Endometrial microvascular endothelial cells (primary cell): ENCODE measurements around the gene NSMCE1. TPM values are rescaled to one million over a fixed set of nuclear protein-coding genes. Genes with fewer than 3 reads are reported as not detected.
"Not testable (repeated sequence)": the region's sequence is repeated elsewhere in the genome, so short reads cannot be mapped to it uniquely, and the experiment has no call there.

Experiments
- in situ Hi-C: cut with HindIII; loops from 2 replicates; pipeline ENCODE4 v1.10.0; 2017; ENCODE audit warnings: low sequenced_read_pairs, low pct_unique_long_range_greater_than_20kb; ENCODE audit errors: inconsistent ontology term
- total RNA-seq: library from RNA; depleted of rRNA; stranded (reverse); fragments of >200 nt; gene quantifications from one replicate; pipeline ENCODE4 v1.2.3, GENCODE V29; 2015; ENCODE audit errors: inconsistent ontology term

NSMCE1 gene
- total RNA-seq, 1 donor from 2014 or later, result 53.4 TPM

DNA sequence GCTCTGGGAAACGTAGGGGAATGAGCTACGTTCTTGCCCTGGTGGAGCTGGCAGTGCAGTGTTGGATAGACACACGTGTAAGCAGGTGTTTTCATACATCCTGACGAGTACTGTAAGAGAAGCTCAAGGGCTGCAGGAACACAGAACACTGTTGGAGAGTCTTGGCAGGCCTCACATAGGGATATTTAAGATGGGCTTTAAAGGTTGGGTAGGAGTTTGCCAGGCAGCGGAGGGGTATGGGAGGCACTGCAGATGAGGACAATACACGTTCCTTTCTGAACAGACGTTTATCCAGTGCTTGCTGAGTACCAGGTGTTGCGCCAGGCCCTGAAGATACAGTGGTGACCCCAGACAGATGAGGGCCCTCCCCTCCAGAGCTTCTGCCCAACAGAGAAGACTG lies 59.0 kb downstream of the NSMCE1 start:
- in situ Hi-C loops, result no loop called here

GRCh38 chr16:27208796-27209195 lies 59.8 kb downstream of the NSMCE1 start:
- in situ Hi-C loops, result no loop called here

DNA sequence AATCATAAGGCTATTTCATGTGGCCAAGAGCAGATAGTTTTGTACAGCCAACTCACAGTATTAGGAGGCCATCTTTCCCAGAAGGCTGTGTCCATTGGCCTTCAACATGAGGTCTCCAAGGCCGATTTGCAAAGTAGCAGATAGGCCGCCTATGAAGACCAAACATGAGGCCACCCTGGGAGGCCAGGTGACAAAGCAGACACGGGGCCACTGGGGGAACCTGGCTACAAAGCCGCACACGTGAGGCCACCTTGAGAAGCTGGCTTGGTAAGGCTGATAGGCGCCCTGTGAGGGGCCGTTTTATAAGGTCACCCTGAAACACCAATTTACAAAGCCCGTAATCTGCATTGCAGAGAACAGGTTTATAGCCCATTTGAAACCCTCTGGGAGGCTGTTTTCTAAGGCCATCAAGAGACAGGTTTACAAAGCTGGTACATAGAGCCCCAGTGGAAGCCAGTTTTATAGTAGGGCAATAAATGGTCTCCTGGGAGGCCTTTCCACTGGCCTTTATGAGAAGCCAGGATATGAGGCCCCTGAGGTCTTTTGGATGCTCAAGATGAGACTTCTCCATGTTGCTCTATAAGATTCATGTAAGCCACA lies 60.4 kb downstream of the NSMCE1 start:
- in situ Hi-C loops, result no loop called here

DNA sequence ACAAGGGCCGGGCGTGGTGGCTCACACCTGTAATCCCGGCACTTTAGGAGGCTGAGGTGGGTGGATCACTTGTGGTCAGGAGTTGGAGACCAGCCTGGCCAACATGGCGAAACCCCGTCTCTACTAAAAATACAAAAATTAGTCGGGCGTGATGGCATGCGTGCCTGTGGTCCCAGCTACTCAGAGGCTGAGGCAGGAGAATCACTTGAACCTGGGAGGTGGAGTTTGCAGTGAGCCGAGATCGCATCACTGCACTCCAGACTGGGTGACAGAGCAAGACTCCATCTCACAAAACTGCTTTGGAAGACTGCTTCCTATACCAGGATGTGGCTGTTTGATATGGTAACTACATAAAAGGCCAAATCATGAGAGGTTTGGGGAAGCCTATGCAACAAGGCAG lies 61.5 kb downstream of the NSMCE1 start:
- in situ Hi-C loops, result not testable (repeated sequence)

GRCh38 chr16:27205423-27206065 lies 63.0 kb downstream of the NSMCE1 start:
- in situ Hi-C loops, result no loop called here

DNA sequence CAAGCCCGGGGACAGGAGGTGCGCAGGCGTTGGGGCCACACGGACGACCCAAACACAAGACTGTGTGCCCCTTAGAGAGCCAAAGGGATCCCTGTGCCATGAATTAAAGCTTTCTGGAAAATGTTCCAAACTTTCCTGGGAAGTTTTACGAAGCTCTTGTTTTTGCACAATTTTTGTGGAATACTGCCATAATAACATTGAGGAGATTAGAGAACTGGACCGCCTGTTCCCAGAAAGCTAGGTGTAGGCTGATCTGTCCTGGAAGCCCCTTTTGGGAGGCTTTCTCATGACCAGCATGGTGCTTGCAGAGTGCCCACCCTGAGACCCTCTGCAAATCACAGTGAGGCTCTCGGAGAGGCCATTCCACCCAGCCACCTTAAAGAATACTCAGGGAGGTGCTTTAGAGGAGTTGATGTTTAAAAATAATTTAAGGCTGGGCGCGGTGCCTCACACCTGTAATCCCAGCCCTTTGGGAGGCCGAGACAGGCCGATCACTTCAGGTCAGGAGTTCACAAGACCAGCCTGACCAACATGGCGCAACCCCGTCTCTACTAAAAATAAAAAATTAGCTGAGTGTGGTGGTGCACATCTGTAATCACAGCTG lies 64.2 kb downstream of the NSMCE1 start:
- in situ Hi-C loops, result no loop called here

- in situ Hi-C loops, result no loop called here
Observed at GRCh38 chr16:27203507-27204311, 64.9 kb downstream of the NSMCE1 start, which contains the start of gene KDM8. KDM8 (plus strand) TSS chr16:27203526; CDS start chr16:27210124, 6,598 bp downstream.

GRCh38 chr16:27202923-27203506 lies 65.6 kb downstream of the NSMCE1 start:
- in situ Hi-C loops, result no loop called here

GRCh38 chr16:27200914-27201313 lies 67.7 kb downstream of the NSMCE1 start:
- in situ Hi-C loops, result not testable (repeated sequence)

GRCh38 chr16:27199736-27200135 lies 68.8 kb downstream of the NSMCE1 start:
- in situ Hi-C loops, result no loop called here

DNA sequence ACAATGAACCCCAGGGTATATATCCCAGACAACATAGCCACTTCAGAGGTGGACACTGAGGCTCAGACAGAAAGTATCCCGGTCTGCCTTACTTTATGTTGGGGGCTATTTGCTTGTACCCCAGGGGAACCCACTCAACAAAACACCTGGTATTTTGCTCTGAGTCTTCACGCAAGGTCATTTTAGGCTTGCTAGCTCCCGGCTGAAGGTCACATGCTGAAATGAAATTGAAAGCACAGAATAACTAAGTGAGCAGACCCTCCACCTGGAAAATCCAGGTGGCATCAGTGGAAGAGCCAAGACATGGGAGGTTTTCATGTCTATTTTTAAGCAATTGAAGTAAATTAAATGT lies 69.4 kb downstream of the NSMCE1 start:
- in situ Hi-C loops, result no loop called here

GRCh38 chr16:27198451-27199234 lies 69.9 kb downstream of the NSMCE1 start:
- in situ Hi-C loops, result no loop called here

DNA sequence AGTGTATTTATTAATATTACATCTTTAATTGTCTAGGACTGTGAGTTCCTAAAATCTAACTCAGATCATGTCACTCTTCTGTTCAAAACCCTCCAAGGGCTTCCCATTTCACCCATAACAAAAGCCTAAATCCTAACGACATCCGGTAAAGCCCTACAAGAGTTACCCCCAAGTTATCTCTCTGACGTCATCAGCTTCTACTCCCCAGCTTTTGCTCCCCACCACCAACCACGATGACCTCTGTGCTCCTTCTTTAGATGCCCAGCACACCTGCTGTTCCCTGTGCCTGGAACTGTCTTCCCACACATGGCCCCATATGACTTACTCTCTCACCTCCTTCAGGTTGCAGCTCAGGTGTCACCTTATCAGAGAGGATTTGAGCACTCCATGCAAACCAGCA lies 71.6 kb downstream of the NSMCE1 start:
- in situ Hi-C loops, result no loop called here

GRCh38 chr16:27195941-27196595 lies 72.5 kb downstream of the NSMCE1 start:
- in situ Hi-C loops, result no loop called here

GRCh38 chr16:27195076-27195741 lies 73.4 kb downstream of the NSMCE1 start:
- in situ Hi-C loops, result no loop called here

DNA sequence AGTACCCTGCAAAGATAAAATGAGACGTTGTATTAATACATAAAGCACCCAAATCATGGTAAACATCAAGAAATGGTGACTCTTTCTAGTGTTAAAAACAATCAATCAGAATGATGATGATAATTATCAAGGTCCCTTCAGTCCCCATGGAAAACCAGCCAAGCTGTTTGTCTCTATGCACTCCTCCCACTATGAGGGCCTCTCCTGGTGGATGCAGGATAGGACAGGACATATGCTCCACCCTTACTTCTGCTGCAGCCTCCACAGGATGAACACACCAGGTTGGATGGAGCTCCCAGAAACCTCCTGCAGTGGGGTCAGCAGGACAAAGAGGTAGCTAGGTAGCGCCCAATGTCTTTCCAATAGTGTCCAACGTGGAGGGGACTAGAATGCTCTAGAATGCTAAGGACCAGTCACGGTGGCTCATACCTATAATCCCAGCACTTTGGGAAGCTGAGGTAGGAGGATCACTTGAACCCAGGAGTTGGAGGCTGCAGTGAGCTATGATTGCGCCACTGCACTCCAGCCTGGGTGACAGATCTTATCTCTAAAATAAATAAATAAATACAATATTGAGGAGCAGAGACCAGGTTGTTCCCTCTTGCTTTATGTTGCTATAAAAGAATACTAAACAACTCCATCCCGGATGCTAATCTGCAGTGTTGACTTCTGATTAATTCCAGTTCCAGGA lies 75.1 kb downstream of the NSMCE1 start:
- in situ Hi-C loops, result no loop called here

GRCh38 chr16:27191352-27191924 lies 77.1 kb downstream of the NSMCE1 start:
- in situ Hi-C loops, result no loop called here
